OCI-M2 (cell line): ENCODE measurements around the gene USP30.
"Not testable (repeated sequence)": the region's sequence is repeated elsewhere in the genome, so short reads cannot be mapped to it uniquely, and the experiment has no call there.

Experiments
- DNase-seq: peaks from one replicate; lab custom pipeline; 2025; ENCODE audit not compliant: unreplicated experiment; lab: John Stamatoyannopoulos, UW

USP30 gene

DNA sequence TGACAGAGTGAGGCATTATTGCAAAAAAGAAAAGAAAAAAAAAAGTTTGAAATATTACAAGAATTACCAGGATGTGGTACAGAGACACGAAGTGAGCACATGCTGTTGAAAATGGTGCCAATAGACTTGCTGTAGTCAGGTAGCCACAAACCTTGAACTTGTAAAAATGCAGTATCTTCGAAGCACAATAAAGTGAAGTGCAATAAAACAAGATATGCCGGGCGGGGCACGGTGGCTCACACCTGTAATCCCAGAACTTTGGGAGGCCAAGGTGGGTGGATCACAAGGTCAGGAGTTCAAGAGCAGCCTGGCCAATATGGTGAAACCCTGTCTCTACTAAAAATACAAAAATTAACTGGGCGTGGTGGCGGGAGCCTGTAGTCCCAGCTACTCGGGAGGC, 2.6 kb upstream of the USP30 start:
- DNase-seq, result not testable (repeated sequence)

DNA sequence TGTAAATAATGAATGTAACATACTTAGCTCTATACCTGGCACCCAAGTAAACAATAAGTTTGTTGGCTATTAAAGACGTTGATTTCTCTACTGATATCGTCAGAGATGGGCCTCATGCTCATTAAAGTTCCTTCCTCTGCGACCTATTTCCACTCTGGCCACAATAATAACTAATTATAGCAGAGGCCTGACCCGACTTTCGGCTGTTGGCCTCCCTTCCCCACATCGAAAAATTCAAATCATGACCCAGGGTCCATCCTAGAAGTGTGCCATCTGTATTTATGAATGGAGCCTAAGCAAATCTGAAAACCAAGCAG, 321 bp upstream of the USP30 start:
- no peak for DNase-seq

DNA sequence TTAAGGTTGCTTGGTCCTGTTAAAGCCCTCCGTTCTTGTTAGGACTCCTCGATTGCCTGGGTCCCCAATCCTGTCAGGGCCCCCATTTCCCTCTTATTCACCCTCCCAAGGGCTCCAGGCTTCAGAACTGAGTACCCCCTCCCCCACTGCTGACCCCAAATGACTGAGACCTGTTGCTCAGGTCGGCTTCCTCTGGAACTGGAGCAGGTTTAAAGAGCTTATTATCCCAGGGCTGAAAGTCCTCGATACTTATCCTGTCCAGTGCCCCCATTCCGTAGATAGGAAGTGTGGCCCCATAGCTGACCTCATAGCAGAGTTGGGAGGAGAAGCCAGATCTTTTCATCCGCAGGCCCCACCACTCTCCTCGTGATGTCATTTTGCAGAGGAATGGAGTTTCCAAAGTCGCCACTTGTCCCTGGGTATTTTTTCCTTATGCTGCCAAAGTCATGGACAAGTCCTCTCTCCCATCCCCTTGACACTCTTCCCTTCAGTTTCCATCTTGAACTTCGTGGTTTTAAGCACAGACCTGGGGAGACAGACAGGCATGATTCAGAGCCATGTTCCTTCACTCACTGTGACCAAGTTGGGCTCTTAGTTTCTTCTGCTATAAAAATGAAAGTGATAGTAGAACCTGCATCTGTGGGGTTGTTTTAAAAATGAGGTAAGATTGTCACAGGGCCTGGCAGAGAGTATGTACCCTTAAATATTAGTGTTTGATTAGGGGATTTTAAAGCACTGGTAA, 1.2 kb downstream of the USP30 start:
- DNase-seq, result no peak

DNA sequence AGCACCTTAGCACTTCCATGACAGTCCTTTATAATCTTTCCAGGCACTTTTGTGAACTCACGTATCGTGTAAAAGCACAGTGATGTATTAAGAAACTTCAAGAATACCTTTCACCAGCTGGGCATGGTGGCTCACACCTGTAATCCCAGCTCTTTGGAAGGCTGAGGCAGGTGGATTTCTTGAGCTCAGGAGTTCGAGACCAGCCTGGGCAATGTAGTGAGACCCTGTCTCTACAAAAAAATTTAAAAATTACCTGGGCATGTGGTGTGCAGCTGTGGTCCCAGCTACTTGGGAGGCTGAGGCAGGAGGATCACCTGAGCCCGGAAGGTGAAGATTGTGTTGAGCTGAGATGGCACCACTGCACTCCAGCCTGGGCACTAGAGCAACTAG, 1.7 kb downstream of the USP30 start:
- not testable (repeated sequence) for DNase-seq

DNA sequence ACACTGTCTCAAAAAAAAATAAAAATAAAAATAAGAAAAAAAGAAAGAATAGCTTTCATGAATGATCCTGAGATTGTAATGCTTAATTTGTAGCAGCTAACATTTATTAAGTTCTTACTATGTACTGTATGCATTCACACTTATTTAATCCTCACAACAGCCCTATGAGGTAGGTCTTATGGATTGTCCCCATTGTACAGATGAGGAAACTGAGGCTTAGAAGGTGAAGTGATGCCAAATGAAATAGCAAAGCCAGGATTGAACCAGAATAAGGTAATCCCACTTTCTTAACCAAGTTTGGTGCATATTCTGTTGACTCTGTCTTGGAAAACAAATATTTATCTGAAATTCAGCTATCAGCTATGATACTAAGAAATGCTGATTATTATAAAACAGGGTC, 2.1 kb downstream of the USP30 start:
- no peak for DNase-seq

GRCh38 chr12:109056891-109057290, 4.5 kb downstream of the USP30 start:
- no peak for DNase-seq

DNA sequence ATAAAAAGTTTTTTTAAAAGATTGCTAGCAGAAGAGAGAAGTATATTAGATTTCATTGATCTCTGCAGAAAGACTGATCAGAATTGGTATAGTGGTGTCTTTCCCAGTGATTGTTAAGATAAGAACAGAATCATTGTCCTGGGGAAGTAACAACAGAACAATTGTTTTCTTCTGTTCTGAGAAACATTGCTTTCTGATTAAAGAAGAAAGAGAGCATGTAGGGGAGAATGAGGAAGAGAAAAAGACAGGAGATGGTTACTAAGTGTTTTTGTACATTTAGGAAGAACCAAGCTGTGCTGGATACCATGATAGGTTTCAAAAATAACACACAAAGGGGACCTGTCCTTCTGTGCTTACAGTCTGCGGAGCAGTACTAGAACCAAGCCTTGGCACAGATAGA, 5.0 kb downstream of the USP30 start:
- DNase-seq, result no peak

DNA sequence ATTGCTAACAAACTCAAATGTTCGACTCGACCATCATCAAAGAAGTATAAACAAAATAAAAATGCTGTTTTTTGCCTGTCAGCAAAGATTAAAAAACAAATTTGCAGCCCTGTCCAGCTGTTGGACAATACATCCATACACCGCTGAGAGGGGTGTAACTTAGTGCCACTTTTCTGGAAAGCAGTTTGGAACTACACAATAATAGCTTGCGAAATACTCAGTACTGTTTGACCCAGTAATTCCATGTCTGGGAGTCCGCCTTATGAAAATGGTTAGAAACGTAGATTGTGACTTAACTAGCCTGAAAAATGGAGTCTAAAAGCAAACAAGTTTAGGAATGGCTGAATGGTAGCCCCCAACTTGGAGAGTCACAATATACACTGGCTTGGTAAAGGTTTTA, 6.4 kb downstream of the USP30 start:
- DNase-seq, result no peak

- DNase-seq, result no peak
Measured at GRCh38 chr12:109064143-109064542, 11.8 kb downstream of the USP30 start.

- DNase-seq, result no peak
Measured at GRCh38 chr12:109065154-109065852, 12.9 kb downstream of the USP30 start.

DNA sequence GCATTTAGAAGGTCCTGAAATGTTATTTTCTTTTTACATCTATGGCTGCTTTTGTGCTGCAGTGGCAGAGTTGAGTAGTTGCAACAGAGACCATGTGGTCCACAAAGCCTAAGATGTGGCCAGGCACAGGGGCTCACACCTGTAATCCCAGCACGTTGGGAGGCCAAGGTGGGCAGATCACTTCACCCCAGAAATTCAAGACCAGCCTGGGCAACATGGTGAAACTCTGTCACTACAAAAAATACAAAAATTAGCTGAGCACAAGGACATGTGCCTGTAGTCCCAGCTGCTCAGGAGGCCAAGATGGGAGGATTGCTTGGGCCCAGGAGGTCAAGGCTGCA, 13.4 kb downstream of the USP30 start:
- DNase-seq, result no peak

GRCh38 chr12:109069307-109070271, 17.2 kb downstream of the USP30 start:
- no peak for DNase-seq

DNA sequence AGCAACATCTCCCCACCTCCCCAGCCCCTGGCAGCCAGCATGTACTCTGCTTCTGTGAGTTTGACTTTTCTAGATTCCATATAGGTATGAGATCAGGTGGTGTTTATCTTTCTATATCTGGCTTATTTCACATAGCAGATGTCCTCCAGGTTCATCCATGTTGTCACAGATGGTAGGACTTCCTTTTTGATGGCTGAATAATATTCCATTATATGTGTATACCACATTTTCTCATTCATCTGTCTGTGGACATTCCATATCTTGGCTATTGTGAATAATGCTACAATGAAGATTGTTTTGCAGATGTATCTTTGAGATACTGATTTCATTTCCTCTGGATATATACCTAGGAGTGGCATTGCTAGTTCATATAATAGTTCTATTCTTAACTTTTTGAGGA, 22.5 kb downstream of the USP30 start:
- no peak for DNase-seq

DNA sequence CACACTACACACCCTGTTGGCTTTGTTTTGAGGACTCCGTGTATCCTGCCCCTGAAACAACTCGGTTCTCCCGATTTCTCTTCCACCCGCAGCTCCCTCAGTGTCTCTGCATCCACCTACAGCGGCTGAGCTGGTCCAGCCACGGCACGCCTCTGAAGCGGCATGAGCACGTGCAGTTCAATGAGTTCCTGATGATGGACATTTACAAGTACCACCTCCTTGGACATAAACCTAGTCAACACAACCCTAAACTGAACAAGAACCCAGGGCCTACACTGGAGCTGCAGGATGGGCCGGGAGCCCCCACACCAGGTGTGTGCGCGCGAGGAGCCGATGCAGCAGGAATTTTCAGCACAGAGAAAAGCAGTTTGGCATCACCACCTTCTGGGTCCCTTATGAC, 30.4 kb downstream of the USP30 start:
- no peak for DNase-seq

DNA sequence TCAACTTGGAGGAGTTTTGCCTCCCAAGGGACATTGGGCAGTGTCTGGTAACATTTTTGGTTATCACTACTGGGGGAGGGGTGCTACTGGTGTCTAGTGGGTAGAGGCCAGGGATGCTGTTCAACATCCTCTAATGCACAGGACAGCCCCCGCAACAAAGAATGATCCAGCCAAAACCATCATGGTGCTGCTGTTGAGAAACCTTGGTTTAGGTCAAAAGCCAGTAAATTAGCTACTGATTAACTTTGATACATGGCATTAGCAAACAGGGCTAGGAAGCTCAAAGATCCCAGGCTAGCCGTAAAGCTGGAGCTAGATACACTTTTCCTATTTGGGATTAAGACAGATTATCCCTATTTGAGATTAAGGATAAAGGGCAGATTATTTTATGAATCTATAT, 32.0 kb downstream of the USP30 start:
- DNase-seq, result no peak

- DNase-seq, result no peak
Measured at GRCh38 chr12:109085590-109085989, 33.2 kb downstream of the USP30 start.

DNA sequence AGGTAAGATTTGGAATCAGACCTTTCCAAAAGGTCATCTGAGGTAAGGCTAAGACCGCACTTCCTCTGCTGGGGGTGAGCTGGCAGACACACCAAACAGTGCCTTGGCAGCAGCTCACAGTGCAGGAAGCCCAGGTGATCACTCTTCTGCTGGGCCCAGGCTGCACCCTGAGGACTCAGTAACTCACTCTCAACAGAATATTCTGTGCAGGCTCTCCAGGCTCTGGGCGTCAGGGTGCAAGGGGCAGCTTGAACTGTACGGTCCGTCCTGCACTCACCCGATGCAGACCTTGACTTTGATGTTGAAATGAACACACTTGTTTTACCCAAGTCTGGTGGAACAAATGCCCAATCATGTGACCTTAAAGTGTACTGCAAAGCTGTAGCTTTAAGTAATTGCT, 34.9 kb downstream of the USP30 start:
- no peak for DNase-seq

GRCh38 chr12:109088818-109089217, 36.4 kb downstream of the USP30 start:
- no peak for DNase-seq

GRCh38 chr12:109089683-109090082, 37.3 kb downstream of the USP30 start:
- no peak for DNase-seq

DNA sequence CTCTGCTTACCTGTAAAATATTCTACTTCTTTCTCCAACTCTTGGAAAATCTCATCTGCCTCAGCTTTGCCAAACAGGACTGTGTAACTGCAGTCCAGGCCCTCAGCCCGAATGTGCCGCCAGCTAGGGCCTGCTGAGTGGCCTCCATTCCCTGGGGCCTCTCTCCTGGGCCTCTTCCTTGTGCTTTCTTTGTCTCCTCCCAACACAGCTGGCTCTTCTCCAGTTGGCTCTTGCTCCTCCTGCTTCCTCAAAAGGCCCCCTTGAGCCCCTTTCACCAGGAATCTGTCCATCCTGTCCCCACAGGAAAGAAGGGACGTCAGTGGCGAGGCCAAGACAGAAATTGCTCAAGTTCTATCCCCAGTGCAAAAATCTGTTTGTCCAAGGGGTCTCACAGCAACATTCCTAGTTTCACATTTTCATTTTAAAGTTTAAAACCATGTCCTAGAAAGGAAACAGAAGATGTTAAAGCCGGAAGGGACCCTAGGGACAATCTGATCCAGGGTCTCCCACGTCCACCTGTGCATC, 40.2 kb downstream of the USP30 start:
- no peak for DNase-seq

- DNase-seq, result peak; percentile 66
Measured at GRCh38 chr12:109093022-109093918, 40.9 kb downstream of the USP30 start, which contains the start of gene ALKBH2. Gene ALKBH2 (minus strand): TSS chr12:109093472. CDS start chr12:109092786, 686 bp downstream.
